NCI-H187 (cell line): ENCODE results near the gene ETNK2.
"Not testable (repeated sequence)": the region's sequence is repeated elsewhere in the genome, so short reads cannot be mapped to it uniquely, and the experiment has no call there.

Source experiments
- DNase-seq, 2 experiments: peaks; one replicate each; lab custom pipeline; 2025; lab: John Stamatoyannopoulos, UW

Gene ETNK2

DNA sequence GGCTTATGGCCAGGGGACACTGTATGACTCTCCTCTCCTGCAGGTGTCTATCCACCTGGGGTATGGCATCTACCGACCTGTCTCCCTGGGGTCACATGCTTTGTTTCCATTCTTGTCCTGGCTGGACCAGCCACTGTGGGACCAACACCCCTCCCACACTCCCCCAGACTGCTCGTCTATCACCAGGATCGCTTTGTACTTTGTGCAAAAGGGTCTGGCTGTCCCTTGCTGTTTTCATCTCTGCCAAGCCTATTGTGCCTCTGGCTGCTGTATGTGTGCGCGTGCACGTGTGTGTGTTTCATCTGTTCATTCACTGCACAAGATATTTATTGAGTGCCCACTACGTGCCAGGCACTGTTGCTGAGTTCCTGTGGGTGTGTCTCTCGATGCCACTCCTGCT is 25.5 kb downstream of the ETNK2 start:
- DNase-seq = no peak

DNA sequence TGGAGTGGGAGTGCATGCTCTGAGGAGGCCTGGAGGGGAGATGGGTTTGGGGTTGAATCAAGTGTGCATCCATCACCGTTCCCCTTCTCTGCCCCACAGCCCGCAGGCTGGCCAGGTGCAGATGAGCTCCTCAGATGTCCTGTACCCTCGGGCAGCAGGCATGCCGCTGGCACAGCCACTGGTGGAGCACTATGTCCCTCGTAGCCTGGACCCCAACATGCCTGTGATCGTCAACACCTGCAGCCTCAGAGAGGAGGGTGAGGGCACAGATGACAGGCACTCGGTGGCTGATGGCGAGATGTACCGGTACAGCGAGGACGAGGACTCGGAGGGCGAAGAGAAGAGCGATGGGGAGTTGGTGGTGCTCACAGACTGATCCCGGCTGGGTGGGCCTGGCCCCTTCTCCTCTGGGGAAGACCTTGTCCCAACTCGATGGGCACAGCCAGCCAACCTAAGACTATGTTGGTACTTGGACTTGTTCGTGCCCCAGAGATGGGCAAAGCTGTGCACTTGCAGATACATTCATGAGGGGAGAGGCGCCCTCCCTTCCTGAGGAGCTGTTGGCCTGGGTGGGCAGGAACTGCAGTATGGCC is 26.0 kb downstream of the ETNK2 start:
- DNase-seq = no peak

DNA sequence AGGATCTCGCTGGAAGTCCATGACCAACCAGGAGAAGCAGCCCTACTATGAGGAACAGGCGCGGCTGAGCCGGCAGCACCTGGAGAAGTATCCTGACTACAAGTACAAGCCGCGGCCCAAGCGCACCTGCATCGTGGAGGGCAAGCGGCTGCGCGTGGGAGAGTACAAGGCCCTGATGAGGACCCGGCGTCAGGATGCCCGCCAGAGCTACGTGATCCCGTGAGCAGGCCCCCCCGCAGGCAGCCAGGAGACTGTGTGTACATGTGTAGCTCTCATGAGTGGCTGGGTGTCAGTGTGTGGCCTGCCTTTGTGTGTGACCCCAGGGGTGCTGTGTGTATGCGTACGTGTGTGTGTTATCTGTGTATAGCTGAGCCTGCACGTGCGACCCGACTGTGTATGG is 27.2 kb downstream of the ETNK2 start:
- no peak for DNase-seq

DNA sequence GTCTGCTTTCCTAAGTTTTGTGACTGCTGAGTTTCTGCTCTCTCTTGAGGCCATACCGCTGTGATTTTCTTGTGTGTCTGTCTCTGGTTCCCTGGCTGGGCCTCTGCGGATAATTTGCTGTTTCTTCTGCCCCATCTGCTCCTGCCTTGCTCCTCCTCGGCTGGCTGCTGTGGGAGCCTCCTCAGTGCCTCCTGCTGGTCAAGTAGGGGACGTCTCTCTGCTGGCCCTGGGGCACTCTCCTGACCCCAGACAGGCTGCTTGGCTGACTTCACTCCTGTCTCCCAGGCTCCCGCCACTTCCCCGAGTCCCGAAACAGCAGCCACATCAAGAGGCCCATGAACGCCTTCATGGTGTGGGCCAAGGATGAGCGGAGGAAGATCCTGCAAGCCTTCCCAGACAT is 28.5 kb downstream of the ETNK2 start:
- no peak for DNase-seq

DNA sequence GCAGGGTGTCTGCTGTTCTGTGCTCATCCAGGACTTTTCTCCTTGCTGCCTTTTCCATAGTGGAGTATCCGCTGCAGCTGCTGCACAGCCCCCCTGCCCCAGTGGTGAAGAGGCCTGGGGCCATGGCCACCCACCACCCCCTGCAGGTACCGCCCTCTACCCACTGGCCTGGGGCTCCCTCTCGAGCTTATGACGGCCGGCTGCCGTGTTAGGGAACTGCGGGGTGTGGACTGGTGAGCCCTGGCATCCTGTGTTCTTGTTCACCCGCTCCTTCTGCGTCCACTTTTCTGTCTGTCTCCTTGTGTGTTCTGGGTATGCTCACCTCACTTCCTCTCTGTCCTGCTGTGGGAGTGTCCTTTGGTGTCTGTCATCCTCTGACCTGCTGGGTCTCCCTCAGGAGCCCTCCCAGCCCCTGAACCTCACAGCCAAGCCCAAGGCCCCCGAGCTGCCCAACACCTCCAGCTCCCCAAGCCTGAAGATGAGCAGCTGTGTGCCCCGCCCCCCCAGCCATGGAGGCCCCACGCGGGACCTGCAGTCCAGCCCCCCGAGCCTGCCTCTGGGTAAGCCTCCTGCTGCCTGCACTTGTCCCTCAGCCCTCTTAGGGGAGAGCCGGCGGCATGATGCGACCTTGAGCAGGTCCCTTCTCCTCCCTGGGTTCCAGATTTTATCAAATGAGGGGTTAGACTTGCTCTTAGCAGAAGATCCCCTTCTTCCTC is 29.8 kb downstream of the ETNK2 start:
- no peak for DNase-seq

DNA sequence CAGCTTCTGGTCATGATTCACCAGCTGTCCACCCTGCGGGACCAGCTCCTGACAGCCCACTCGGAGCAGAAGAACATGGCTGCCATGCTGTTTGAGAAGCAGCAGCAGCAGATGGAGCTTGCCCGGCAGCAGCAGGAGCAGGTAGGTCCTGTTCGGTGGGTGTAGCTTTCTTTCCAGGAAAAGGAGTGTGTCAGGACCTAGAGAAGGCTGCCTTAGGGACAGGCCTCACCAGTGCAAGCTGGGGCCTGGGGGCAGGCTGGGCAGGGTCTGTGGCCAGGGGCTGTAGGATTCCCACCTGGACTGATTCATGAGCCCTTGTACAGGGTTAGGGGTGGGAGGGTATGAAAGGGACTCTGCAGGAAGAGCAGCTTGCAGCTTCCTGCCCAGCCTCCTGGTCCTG is 35.3 kb downstream of the ETNK2 start:
- no peak for DNase-seq

DNA sequence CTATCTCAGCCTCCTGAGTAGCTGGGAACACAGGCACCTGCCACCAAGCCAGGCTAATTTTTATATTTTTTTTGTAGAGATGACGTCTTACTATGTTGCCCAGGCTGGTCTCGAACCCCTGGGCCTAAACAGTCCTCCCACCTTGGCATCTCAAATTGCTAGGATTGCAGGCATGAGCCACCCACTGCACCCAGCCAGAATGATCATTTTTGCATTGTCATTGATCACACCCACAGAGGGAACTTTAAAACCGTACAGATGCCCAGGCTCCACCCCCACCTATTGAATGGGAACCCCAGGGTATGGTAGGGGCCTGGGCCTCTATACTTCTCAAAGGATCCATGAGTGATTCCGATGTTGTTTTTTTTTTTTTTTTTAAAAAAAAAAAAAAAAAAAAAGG is 36.7 kb downstream of the ETNK2 start:
- DNase-seq = no peak

DNA sequence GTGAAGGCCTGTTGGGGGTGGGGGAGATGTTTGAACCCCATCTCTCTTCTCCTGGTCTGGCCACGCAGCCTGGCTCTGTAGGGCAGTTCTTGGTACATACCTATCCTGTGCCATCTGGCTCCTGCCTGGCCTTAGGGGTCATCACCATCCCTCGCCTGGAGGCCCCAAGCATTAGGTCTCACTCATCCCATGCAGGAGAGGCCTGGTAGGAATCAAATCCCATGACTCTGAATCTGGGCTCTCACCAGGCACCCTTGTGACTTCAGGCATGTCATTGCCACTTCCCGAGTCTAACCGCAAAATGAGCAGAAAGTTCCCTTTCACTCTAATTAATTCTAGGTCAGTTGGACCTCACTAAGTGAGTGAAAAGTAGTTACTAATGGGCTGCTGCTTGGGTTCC is 37.2 kb downstream of the ETNK2 start:
- DNase-seq = no peak

DNA sequence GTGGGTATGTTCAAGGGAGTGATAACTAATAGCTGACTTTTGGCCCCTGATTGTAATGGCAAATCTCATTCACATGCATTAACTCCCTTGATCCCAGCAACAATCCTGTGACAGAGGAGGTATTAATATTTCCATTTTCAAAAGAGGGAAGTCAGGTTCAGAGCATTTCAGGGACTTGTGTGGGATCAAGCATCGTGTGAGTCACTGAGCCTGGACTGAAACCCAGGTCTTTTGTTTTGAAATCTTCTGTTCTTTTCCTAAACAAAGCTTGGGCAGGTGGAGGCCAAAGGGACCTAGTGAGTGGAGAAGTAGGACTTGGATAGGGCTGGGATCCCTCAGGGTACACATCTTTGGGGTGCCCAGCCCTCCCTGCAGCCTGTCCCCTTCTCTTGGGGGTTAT is 37.9 kb downstream of the ETNK2 start:
- no peak for DNase-seq

DNA sequence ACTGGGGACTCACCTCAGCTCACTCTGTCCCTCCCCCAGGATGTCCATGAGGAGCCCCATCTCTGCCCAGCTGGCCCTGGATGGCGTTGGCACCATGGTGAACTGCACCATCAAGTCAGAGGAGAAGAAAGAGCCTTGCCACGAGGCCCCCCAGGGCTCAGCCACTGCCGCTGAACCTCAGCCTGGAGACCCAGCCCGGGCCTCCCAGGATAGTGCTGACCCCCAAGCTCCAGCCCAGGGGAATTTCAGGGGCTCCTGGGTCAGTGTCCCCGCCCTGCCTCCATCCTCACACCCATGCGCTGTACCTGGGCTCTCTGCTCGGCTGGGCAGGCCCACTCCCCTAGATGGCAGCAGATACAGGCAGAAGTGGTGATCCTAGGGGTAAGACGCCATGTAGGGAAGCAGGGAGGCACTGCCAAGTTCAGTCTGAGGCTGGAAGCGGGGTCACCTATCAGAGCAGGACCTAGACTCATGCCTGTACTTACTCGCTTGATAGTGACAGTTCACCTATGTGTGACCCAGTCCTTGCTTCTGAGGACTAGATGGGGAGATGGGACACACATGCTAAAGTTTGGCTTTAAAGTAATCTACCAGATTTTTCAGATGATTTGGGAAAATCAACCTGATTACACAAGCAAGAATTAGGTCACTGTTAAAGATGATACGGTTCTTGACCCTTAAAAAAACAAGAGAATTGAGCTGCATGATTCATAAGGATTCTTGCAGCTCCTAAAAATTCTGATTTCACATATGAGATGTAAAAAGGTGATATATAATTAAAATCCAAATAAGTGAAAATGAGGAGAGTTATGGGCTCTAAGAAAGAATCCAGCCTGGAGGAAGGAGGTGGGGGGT is 38.7 kb downstream of the ETNK2 start:
- DNase-seq = no peak

DNA sequence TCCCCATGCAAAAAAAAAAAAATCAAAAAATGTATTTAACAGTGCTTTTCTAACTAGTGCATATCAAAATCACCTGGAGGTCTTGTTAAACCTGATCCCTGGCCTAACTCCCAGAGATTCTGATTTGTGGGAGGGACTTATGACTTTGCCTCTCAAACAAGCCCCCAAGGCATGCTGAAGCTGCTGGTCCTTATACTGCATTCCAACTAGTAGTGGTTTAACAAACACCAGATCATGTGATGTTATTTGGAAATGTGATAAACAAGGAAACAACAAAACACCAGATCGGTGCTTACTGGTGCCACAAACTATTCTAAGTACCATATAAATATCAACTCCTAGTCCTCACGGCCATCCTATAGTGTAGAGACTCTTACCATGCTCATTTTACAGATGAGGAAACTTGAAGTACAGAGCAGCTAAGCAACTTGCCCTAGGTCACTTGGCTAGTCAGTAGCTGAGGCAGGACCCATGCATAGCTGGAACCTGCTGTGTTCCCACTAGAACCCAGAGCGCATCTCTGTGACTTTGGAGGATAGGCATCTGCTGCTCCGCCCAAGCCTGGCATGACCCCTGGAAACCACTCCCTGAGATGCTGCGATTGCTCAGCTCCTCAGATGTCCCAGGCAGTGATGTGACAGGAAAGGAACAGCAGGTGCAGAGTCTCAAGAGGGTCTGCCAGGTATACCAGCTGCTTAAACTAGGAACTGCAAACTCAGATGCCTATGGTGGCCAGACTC is 40.8 kb downstream of the ETNK2 start:
- no peak for DNase-seq

DNA sequence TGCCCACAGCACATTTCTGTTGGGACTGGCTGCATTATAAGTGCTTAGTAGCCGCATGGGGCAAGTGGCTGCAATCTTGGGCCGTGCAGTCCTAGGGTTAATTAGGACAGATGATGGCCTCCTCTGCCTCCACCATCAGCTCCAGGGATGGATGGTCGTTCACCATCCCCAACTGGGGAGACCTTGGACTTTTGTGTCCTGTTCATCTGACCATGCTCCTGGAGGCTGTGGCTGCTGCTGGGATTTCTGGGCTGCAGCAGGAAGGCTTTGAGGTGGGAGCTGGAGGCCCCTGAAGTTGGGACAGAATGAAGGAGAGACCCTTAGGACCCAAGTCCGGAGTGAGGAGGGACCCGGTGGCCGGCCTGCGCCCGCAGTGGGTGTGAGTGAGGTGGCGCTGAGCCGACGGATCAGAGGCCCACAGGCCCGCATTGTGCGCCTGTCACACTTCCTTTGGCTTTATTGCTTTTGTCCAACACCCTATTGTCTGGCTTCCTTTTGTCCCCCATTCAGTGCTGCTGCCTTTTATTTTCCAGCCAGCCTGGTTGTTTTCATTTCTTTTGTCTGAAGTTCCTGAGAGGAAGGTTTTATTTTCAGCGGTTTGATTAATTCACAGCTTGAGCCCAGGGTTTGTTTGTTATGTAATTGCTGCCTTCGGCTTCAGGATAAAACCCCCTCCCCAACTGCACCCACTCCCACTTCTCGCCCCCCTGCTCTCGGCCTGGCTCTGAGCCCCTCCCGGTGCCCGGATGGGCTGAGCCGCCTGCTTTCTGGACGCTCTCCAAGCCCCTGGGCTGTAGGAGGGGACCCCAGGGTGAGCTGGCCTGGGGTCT is 43.3 kb downstream of the ETNK2 start:
- DNase-seq = no peak

DNA sequence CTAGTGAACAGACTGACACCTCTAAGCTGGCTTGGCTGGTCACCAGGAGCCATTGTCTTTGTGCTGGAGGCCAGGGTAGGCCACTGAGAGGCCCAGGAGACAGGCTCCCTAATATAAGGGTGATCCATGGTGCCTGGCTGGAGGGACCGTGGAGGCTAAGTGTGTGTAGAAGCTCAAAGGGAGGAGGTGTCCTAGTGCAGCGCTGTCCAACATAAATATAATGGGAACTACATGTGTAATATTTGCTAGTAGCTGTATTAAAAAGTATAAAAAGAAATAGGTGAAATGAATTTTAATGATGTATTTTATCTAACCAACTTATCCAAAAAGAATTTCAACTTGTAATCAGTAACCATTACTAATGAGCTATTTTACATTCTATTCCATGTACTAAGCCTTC is 44.0 kb downstream of the ETNK2 start:
- DNase-seq = no peak

DNA sequence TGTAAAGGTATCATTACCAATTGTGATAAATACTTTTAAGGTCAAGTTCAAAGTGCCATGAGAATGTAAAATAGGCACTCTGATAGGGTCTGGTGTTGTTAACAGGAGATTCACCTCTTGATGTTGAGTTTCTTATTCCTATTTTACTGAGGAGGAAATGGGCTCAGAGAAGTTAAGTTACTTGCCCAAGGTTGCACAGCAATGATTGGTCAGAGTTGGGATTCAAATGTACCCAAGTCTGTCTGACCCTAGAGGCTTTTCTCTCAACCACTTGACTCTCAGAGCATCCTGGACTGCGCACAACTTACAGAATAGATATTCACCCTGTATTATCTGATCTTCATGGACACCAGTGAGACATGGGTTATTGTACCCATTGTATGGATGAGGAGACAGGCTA is 45.0 kb downstream of the ETNK2 start:
- no peak for DNase-seq

DNA sequence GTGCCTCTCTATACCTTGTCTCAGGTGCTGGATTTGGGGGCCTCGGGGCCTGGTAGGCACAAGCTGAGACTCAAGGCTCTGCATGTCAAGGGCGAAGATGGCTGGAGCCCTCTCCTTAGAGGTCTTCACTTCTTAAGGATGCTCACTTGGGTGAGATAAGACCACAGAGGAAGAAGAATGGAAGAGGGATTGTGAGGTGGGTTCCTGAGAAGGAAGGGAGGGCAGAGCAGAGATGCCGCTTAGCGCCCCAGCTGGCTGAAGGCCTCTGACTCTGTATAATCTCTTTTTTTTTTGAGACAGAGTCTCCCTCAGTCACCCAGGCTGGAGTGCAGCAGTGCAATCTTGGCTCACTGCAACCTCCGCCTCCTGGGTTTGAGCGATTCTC is 46.7 kb downstream of the ETNK2 start:
- no peak for DNase-seq

DNA sequence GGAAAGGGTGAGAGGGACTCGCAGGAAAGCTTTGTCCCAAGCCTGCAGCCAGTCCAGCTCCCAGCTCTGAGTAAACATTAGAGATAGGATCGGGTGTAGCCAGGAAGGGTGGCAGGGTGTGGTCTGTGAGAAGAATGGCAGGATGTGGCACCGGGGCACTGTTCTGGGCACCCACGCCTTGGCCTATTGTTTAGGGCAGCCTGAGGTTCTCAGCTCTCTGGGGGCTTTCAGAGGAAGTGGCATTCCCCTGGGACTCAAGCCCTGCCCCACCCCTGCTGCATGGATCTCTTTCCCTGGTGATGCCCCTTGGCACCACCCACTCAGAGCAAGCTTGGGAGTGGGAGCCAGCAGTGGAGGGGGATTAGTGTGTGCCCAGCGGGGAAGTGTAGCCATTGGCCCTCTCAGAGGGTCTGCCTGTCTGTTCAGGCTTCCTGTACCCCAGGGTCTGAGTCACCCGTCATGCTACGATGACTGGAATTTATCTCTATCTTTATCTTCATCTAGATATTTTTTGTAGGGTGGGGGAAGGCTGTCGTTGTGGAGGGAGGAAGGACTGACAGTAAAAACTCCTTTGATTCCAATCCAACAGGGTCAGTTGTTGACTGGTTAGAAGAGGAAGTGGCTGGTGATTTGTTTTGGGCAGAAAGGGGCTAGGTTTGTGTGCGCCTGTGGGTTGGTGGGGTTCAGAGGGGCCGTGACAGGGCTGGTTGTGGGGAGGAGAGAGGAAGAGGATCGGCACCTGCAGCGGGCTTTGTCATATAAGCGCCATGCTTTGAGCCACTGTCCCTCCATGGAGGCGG is 47.3 kb downstream of the ETNK2 start:
- no peak for DNase-seq

DNA sequence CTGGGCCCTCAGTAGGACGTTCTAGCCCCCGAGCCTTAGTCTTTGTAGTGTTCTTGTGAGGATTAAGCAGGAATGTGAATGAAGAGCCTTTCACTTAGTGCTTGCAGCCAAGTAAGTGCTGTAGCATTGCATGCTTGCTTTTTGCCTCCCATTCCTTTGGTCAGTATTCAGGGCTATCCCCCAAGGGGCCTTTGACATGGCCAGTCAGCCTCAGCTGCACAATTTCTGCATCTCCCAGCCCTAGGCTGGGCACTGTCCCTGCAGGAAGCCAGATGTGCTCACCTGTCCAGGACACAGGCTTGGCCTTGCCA is 48.5 kb downstream of the ETNK2 start:
- DNase-seq = no peak

DNA sequence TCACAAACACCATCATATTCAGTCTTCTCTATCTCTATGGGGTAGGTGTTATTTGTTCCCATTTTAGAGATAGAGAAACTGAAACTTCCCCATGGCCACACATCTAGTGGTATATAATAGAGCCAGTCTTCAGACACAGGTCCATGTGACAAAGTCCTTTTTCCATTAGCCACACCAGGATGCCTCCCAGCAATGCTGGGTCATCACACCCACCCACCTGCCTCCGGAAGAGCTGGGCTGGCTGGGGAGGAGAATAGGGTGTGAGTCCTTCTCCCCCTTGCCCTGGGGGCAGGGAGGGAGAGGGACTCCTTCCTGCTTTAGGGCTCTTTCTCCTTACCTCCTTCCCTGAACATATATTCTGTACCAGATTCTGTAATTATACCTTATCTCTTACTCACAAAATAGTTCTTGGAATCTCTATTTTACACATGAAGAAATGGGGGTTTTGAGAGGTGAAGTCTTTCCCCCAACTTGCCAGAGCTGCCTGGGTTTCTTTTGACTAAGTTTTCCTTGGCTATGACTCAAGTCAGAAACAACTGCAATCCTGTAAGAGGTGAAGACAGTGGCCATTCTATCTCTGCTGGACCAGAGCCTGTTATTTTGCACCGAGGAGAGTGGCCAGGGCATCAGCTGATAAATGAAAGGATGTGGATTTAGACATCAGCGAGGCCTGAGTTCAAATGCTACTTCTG is 49.0 kb downstream of the ETNK2 start:
- DNase-seq = no peak

DNA sequence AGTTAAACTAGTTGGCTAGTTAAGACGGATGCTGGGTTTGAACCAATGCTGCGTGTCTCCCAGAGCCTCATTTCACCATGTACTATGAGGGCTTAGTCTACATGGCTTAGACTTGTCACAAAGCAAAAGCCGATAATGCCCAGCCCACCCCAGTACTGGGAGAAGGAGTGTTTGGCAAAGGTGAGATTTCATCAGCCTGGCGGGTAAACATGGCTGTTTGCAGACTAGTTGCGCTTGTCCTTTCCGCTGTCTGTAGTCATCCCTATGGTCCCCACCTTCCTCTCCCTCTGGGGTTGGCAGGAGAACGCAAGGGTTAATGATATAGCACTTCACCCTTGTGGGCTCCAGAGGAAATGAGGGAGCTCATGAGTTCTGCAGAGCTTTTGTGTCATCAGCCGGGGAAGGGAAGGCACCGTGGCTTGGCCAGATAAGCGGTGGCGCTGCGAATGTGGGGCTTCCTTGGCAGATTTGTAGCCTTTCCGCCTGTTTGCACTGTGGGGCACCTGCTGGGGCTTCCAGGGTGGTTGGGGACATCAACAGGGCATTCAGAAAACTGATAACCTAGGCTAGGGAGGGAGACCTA is 49.7 kb downstream of the ETNK2 start:
- no peak for DNase-seq

DNA sequence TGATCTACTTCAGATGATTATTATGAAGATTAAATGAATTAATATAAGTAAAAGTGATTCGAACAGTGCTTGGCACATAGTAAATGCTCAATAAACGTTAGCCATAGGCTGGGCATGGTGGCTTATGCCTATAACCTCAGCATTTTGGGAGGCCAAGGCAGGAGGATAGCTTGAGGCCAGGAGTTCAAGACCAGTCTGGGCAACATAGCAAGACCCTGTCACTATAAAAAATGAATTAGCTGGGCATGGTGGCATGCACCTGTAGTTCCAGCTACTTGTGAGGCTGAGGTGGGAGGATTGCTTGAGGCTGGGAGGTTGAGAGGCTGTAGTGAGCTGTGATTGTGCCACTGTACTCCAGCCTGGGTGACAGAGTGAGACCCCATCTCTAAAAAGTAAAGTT is 52.1 kb downstream of the ETNK2 start:
- not testable (repeated sequence) for DNase-seq
